Esophagus muscularis mucosa (tissue), 4 donors: Measurements from ENCODE around the gene TESK1. TPM values are rescaled to one million over a fixed set of nuclear protein-coding genes. Genes with fewer than 3 reads are reported as not detected.
"Not testable (repeated sequence)": the region's sequence is repeated elsewhere in the genome, so short reads cannot be mapped to it uniquely, and the experiment has no call there.

Experiments
- DNase-seq: peaks from one replicate; pipeline ENCODE4 v3.0.0-alpha.2; 2017; ENCODE audit errors: extremely low spot score
- H3K27ac ChIP-seq, 4 donors: fragments of 200-600 bp; sonication (generic); replicated peaks in 1 of 4; 1 replicate in 3 of 4; 2 replicates in 1 of 4; pipeline ENCODE4 v1.5.1; 2016 to 2019; ENCODE audit warnings: mild to moderate bottlenecking in 1 of 4
- H3K27me3 ChIP-seq, 4 donors: fragments of 200-600 bp; sonication (generic); one replicate each; pipeline versions ENCODE4 v1.5.1 to v1.6.0; 2016 to 2019
- H3K36me3 ChIP-seq, 4 donors: fragments of 200-600 bp; sonication (generic); one replicate each; pipeline ENCODE4 v1.5.1; 2016 to 2019
- H3K4me1 ChIP-seq, 4 donors: fragments of 200-600 bp; sonication (generic); one replicate each; pipeline ENCODE4 v1.5.1; 2016 to 2019
- H3K4me3 ChIP-seq, 4 donors: fragments of 200-600 bp; sonication (generic); 1 replicate in 2 of 4; 2 replicates in 2 of 4; pipeline ENCODE4 v1.5.1; 2016 to 2019; ENCODE audit warnings: mild to moderate bottlenecking in 4 of 4, moderate library complexity in 1 of 4
- H3K9me3 ChIP-seq, 4 donors: fragments of 200-600 bp; sonication (generic); 1 replicate in 3 of 4; 2 replicates in 1 of 4; pipeline ENCODE4 v1.5.1; 2016 to 2019
- CTCF ChIP-seq, 3 experiments: fragments of 200-600 bp in 2 of 3; fragments of 450-650 bp in 1 of 3; sonication (generic) in 2 of 3; IDR thresholded peaks; one replicate each; pipeline ENCODE4 v1.5.1; 2017 to 2019; ENCODE audit warnings: antibody characterized with exemption in 3 of 3, mild to moderate bottlenecking in 2 of 3, moderate library complexity in 1 of 3
- EP300 ChIP-seq: sonication (generic); formaldehyde crosslinking; IDR thresholded peaks from one replicate; pipeline ENCODE4 v1.6.1; 2017; ENCODE audit warnings: antibody characterized with exemption
- POLR2A ChIP-seq: fragments of 450-650 bp; IDR thresholded peaks from one replicate; pipeline ENCODE4 v1.6.1; 2017; ENCODE audit warnings: antibody characterized with exemption, moderate library complexity, mild to moderate bottlenecking, low read depth
- POLR2AphosphoS5 ChIP-seq, 2 donors: sonication (generic); formaldehyde crosslinking; IDR thresholded peaks; one replicate each; pipeline ENCODE4 v1.6.1; 2017; ENCODE audit warnings: antibody characterized with exemption in 2 of 2
- WGBS: methylation state at CpG from one replicate; pipeline ENCODE4 v1.1.5; 2018; 5-methylcytosine and 5-hydroxymethylcytosine counted together
- intact Hi-C: fragments of 100-400 bp; cut with DNase I; formaldehyde crosslinking; loops from one replicate; pipeline ENCODE4 v1.15.1; 2023
- total RNA-seq, 4 donors: library from RNA; depleted of rRNA; stranded (reverse); fragments of >200 nt; gene quantifications; one replicate each; pipeline versions ENCODE4 v1.1.0 to v1.2.1, GENCODE V29; 2016

Gene TESK1
- total RNA-seq, 4 donors from 2014 or later = 48.2 to 80.6 (median 63.4) TPM

GRCh38 chr9:35643046-35643445 is 38.0 kb downstream of the TESK1 start:
- WGBS = 96% methylated on average over 12 of the region's 12 CpGs
- Histone ChIP-seq H3K27me3 (no peaks in the 10 kb centered on the region), H3K36me3 (peaks cover 0 to 5% (median 0%) of the 10 kb centered on the region in 4 donors), H3K4me1 (peaks cover 8 to 22% (median 17%) of the 10 kb centered on the region in 4 donors), H3K27ac (no peak overlapping the region), H3K9me3 (no peaks in the 10 kb centered on the region), H3K4me3 (no peak overlapping the region)
- TF ChIP-seq CTCF (IDR thresholded peaks at IDR 0.05) = no peak
- TF ChIP-seq POLR2AphosphoS5 (IDR thresholded peaks at IDR 0.05) = no peak
- no peak for TF ChIP-seq POLR2A
- no peak for TF ChIP-seq EP300
- intact Hi-C loops = no loop called here
- DNase-seq = no peak

DNA sequence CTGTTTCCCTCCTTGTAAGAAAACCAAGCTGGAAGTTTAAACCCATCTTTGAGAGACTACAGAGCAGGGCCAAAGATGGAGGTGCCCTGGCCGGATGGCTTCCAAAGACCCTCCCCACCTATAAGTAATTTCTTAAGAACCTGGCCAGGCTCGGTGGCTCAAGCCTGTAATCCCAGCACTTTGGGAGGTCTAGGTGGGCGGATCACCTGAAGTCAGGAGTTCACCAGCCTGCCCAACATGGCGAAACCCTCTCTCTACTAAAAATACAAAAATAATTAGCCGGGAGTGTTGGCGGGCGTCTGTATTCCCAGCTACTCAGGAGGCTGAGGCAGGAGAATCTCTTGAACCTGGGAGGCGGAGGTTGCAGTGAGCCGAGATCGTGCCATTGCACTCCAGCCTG is 40.7 kb downstream of the TESK1 start:
- not testable (repeated sequence) for H3K36me3 ChIP-seq, DNase-seq, H3K9me3 ChIP-seq, H3K27me3 ChIP-seq
- intact Hi-C loops = loop anchor here (2.0 kb wide), 1 partner anchor 41 kb away; the partner anchor contains the start of gene TESK1
- Histone ChIP-seq H3K4me3 (peak overlapping the region; percentile 49 to 68 (median 63)), H3K27ac (peak overlapping the region; percentile 77 to 92 (median 85)), H3K4me1 (peaks cover 8 to 27% (median 22%) of the 10 kb centered on the region in 4 donors)
- 54% methylated on average over 10 of the region's 10 CpGs for WGBS

DNA sequence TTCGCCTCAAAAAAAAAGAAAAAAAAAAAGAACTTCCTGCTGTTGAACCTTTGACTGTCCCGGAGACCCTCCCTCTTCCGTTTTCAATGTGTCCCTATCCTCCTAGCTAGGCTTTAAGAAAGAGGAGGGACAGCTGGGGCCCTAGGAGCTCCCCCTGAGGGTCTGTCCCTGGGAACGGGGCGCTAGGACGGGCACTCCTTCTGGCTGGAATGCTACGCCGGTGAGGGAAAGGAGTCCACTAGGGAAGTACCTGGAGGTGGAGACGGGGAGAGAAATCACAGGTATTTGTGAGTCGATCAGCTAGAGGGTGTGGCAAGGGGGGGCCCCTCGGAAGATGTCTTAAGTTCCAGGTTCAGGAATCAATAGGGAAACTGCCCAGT is 41.1 kb downstream of the TESK1 start:
- H3K9me3 ChIP-seq = no peaks in the 10 kb centered on the region
- H3K36me3 ChIP-seq = no peaks in the 10 kb centered on the region
- intact Hi-C loops = loop anchor here (2.0 kb wide), 1 partner anchor 41 kb away; the partner anchor contains the start of gene TESK1
- peaks cover 8 to 27% (median 22%) of the 10 kb centered on the region in 4 donors for H3K4me1 ChIP-seq
- H3K27me3 ChIP-seq = no peaks in the 10 kb centered on the region
- WGBS = 8% methylated on average over 11 of the region's 11 CpGs
- peak overlapping the region; percentile 77 to 92 (median 85) for H3K27ac ChIP-seq
- peak overlapping the region; percentile 49 to 68 (median 63) for H3K4me3 ChIP-seq
- TF ChIP-seq EP300 (no peak), CTCF (IDR thresholded peaks at IDR 0.05) (peak in 2 of 3 experiments; percentile 5 to 16)
- no peak for DNase-seq

- Histone ChIP-seq H3K9me3 (no peaks in the 10 kb centered on the region), H3K27me3 (no peaks in the 10 kb centered on the region), H3K36me3 (no peaks in the 10 kb centered on the region), H3K4me3 (peak overlapping the region; percentile 49 to 68 (median 63)), H3K27ac (peak overlapping the region; percentile 77 to 92 (median 85)), H3K4me1 (peaks cover 8 to 27% (median 22%) of the 10 kb centered on the region in 4 donors)
- peak; percentile 97 for DNase-seq
- TF ChIP-seq POLR2A (peak; percentile 81), POLR2AphosphoS5 (IDR thresholded peaks at IDR 0.05) (peak; percentile 96 to 98), CTCF (IDR thresholded peaks at IDR 0.05) (peak in 2 of 3 experiments; percentile 97 to 98), EP300 (no peak)
- intact Hi-C loops = loop anchor here (2.0 kb wide), 1 partner anchor 42 kb away; the partner anchor contains the start of gene TESK1
- under 1% methylated on average over 32 of the region's 58 CpGs for WGBS
Observed at GRCh38 chr9:35646533-35647265, 41.6 kb downstream of the TESK1 start.

DNA sequence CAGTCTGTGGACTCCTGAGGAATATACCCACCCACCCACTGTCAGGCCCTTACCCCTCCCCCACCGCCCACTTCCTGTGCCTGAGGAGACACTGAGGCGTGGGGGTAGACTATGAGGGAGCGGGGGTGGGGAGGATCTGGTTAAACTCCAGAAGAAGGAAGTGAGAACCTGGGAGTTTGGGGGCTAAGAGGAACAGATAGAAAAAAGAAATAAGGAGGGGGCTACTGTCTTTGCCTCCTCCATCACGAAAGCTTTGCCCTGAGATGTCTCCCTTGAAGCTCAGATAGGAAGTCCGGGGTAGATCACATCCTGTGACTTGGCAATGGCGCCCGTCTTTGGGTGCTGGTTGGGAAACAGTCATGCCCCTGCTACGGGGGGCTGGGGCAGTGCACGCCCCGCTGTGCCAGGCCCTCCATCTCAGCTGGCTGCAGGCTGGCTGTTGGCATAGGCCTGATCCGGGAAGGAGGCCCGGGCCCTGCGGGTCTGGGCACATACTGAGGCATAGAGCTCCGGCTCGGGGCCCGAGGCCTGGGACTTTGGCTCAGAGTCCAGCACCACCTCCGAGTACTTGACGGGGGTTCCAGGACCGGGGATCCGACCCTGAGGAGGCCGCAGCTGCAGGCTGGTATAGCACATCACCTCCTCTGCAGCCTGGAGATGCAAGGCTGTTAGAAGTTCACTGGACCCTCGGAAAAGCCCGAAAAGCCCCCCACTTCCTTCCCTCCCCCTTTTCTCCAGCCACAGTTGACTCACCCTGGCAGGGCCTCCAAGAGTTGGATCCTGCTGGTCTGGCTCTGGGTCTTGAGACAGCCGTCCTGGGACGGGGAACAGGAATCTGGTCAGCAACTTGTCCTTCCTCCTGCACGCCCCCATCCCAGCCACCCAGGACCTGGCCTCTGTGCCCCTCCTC is 44.6 kb downstream of the TESK1 start:
- no peak overlapping the region for H3K27ac ChIP-seq
- TF ChIP-seq CTCF (IDR thresholded peaks at IDR 0.05) = no peak
- TF ChIP-seq EP300 = no peak
- no peak for TF ChIP-seq POLR2AphosphoS5 (IDR thresholded peaks at IDR 0.05)
- no peak for TF ChIP-seq POLR2A
- no peaks in the 10 kb centered on the region for H3K27me3 ChIP-seq
- DNase-seq = no peak
- WGBS = 75% methylated on average over 11 of the region's 26 CpGs
- no peaks in the 10 kb centered on the region for H3K9me3 ChIP-seq
- intact Hi-C loops = no loop called here
- peak overlapping the region in 1 of 4 donors; percentile 32 for H3K4me3 ChIP-seq
- H3K36me3 ChIP-seq = no peaks in the 10 kb centered on the region
- H3K4me1 ChIP-seq = peaks cover 8 to 27% (median 22%) of the 10 kb centered on the region in 4 donors
